Fibroblast of skin of abdomen (primary cell): ENCODE data around the gene NFYC.

ENCODE experiments used
- DNase-seq: peaks from one replicate; pipeline ENCODE4 v3.0.0-alpha.2; 2013

The NFYC gene

GRCh38 chr1:40708750-40709099 is 17.2 kb downstream of the NFYC start:
- DNase-seq = peak; percentile 87

DNA sequence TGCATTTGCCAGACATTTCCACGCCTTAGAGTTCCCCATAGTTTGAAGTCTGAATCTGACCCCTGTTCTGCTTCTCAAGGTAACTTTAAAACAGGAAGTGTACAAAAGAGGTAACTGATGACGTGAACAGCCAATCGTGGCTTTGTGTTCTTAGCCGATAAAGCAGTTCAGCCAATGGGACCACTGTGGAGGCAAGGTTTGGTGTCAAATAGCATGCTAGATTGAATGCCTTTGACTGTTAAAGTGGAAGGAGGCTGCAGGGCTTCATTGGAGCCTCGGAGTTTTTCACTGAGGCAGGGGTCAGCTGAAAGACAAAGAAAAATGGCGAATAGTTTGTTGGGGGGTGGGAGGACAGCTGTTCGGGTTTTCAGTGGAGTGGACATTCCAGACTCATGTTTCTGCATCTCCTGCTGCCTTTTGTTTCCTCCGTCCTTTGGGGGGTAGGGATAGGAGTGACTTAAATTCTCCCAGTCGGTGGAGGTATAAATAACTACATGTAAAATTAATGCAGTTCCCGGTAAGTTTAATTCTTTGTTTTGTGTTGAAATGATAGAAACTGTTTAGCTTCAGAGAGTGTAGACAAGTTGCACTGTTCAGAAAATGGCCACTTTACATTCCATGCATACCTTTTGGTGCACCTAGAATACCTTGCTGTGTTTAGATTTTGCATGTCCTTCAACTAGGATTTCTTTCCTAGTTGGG is 17.7 kb downstream of the NFYC start:
- peak; percentile 95 for DNase-seq

DNA sequence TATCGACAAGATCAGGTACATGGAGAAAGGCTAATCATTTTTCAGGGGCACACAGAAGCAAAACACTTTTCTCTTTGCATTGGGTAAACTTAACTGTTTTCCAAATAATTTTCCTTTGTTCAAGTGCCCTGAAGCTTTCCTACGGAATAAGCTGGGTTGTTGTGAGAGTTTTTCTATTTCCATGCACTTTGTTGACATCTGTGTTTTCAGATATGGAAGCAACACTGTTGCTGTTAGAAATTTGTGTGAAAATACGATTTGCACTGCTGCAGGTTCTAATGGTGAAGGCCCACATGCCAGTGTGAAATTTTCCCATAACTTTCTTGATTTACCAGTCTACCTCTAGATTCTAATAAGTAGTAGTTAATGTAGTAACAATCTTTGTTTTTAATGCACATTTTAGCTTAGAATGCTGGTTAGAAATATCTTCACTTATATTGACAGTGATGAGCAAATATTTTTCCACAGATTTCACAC is 18.3 kb downstream of the NFYC start:
- no peak for DNase-seq

DNA sequence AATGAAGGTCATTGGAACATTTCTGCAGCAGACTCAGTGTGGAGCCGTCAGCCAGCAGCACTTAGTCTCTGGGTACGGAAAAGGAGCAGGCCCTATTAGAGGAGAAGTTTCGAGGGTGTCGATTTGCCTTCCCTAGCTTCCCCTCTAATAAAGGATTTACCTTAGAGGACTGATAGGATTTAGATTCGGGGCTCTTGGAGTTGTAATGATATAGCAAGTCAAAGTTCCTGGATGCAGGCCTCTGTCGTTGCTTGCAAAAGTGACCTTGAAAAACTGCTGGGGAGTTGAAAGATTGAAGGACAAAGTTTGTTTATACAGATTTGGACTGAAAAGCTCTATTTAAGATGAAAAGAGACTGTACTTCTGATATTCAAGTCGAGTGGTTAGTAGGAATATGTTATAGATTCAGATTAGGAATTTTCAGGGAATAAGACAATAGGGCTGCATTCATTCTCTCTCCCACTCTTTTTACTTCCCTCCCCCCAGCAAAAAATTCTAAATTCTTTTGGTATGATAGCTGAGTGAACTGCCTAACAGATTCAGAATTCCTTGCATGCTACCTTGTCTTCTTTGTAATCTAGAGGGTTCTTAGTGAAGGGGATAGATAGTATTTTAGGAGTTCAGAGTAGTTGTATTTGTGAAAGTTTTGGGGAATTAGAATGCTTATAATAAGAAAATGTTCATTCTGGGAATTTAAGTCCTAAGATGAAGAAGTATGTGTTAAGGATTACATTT is 19.2 kb downstream of the NFYC start:
- no peak for DNase-seq

- DNase-seq = peak; percentile 68
Measured at GRCh38 chr1:40711465-40712404, 20.2 kb downstream of the NFYC start.

DNA sequence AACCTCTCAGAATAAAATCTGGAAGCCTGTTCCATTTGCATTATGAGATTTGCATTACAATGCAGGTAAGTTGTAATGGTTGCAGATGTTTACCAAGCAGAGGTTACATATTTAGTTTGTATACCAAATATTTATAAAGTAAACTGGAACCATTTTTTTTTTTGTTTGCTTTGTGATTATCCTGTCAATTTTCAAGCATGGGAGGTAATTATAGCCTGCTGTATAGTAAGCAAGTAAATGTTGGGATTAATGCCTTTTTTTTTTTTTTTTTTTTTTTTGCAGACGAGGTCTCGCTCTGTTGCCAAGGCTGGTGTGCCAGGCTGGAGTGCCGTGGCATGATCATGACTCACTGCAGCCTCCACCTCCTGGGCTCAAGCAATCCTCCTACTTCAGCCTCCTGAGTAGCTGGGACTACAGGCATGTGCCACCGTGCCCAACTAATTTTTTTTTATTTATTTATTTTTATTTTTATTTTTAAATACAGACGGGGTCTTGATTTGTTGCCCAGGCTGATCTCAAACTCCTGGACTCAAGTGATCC is 21.0 kb downstream of the NFYC start:
- no peak for DNase-seq

GRCh38 chr1:40712997-40713396 is 21.5 kb downstream of the NFYC start:
- DNase-seq = no peak

DNA sequence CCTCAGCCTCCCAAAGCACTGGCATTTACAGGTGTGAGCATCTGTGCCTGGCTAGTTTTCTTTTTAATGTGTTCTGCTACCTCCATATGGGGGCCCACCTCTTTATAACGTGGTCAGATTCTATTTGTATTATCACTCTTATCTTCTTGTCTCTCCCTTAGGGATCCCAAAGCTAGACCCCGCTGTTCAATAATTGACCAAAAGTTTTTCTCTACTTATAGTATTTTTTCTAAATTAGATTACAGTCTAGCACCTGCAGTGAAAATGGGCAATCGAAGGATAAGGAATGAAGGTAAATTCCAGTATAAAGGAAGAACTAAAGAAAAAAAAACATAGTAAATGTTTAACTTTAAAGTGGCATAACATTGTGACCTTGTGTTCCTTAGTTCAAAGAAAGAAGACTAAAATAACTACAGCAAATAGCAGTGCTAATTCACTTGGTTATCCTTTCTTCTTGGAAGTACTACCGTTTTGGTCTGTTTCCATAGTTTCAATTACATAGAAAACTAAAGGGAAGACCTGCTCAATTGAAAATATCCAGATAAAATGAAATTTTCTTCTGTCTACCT is 24.1 kb downstream of the NFYC start:
- DNase-seq = no peak

- DNase-seq = no peak
Measured at GRCh38 chr1:40717065-40717464, 25.6 kb downstream of the NFYC start.

GRCh38 chr1:40717955-40718354 is 26.5 kb downstream of the NFYC start:
- peak; percentile 24 for DNase-seq

DNA sequence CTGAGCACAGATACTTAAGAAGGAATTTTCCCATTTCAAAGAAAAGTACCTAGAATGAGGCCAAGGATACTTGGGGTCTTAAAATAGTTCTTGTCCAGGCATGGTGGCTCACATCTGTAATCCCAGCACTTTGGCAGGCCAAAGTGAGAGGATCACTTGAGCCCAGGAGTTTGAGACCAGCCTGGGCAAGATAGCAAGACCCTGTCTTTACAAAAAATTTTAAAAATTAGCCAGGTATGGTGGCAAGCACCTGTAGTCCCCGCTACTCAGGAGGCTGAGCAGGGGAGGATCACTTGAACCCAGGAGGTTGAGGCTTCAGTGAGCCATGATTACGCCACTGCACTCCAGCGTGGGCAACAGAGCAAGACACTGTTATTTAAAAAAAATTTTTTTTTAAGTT is 29.0 kb downstream of the NFYC start:
- DNase-seq = no peak

DNA sequence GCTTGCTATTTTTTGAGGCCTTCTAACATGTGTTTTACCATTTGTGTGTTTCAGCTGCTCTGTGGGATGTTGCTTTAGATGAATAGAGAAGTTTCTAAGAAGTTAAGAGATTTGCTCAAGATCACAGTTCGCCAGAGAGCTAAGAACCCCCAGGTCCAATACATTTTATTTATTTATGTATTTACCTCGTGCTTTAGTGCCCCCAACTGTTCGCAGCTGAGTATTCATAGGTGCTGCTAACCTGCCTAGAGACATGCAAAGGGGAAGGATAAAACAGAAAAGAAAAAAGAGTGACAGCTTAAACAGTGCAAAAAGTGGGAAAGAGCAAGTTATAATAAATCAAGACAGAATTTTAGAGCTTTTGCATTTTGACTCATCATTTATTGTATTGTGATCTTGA is 31.1 kb downstream of the NFYC start:
- DNase-seq = no peak

GRCh38 chr1:40723196-40723955 is 31.9 kb downstream of the NFYC start:
- no peak for DNase-seq

GRCh38 chr1:40727662-40728061 is 36.2 kb downstream of the NFYC start:
- DNase-seq = peak; percentile 64

GRCh38 chr1:40729316-40729862 is 37.9 kb downstream of the NFYC start:
- peak; percentile 14 for DNase-seq

- DNase-seq = peak; percentile 18
Measured at GRCh38 chr1:40732756-40733301, 41.3 kb downstream of the NFYC start.

- no peak for DNase-seq
Measured at GRCh38 chr1:40734882-40735628, 43.6 kb downstream of the NFYC start.

- peak; percentile 52 for DNase-seq
Measured at GRCh38 chr1:40736085-40736531, 44.6 kb downstream of the NFYC start.

GRCh38 chr1:40738831-40739230 is 47.3 kb downstream of the NFYC start:
- DNase-seq = no peak

- DNase-seq = no peak
Measured at GRCh38 chr1:40739455-40740008, 48.0 kb downstream of the NFYC start.
